HG02885 (cell line): ENCODE measurements around the gene EBI3.
"Not testable (repeated sequence)": the region's sequence is repeated elsewhere in the genome, so short reads cannot be mapped to it uniquely, and the experiment has no call there.

ENCODE experiments used
- ATAC-seq: cut with Tn5 transposase; IDR thresholded peaks from one replicate; pipeline ENCODE4 v1.9.1; 2021; ENCODE audit warnings: mild to moderate bottlenecking; ENCODE audit not compliant: unreplicated experiment, poor library complexity

The EBI3 gene

GRCh38 chr19:4274321-4274686 is 45.0 kb downstream of the EBI3 start:
- ATAC-seq: not testable (repeated sequence)

DNA sequence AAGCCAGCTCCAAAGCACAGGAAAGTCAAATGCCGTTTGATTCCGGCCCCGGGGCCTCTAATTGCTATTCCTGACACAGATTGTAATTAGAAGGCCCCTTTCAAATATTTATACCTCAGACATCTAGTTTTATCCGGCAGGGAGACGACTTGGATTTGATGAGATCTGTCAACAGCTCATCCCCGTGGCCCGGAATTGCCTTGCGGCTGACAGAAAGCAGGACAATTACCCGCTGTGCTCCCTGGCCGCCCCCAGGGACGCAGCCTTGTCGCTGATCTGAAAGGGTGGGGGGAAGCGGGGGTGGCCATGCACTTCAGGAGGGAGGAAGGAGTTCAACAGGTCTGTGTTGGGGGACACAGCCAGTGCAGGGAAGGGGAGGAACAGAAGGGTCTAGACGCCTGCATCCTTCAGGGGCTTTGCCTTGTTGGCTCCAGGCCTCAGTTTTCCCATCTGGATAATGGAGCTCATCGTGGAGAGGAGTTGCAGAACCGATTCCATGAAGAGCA is 47.9 kb downstream of the EBI3 start:
- no peak for ATAC-seq

DNA sequence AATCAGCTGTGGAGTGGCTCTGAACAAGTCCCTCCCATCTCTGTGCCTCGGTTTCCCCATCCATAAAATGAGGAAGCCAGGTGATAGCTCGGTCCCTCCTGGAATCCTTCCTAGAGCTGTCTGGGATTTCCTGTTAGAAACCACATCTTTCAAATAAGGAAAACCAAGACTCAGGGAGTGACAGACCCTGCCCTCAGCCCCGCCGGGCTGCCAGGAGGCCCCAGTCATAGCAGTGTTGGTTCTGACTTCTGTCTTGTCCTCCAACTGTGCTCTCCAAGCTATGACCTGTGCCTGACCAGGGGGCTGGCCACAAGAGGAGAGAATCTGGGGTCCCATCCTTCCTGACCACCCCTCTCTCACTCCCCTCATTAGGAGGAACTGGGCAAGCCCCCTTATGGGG is 48.7 kb downstream of the EBI3 start:
- no peak for ATAC-seq

DNA sequence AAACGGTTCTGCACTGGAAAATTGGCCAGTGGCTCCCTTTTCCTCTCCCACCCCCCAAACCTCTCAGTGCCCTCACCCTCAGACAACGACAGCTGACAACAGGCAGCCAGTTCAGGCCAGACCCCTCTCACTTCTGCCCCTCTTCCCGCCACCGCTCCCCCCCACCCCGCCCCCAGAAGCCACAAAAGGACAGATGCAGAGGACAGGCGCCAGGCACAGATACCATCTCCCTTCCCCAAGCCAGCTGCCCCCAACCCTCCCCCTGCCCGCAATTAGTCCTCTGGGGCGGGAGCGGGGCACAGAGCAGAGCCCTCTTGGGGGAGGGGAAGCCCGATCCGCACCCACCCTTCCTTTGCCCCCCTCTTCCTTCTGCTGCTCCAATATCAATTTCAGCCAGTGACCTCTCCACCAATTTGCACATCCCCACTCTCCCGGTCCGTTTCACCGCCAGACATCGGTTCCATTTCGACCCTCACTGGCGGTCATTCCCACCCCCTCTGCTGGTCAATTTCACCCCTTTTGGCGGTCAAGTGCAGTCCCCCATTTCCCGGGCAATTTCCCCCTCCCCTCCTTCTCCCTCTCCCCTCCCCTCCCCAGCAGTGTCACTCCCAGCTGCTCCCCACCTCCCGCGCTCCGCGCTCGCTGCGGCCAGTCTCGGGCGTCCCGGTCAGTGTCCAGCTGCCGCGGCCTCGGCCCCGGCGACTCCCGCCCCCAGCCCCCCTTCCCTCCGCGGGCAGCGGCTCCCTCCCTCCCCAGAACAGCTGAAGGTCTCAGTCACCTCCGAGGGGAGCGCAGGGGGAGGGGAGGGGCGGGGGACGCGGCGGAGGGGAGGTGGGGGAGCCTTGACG is 49.3 kb downstream of the EBI3 start, which contains the start of gene SHD:
Gene SHD, plus strand, starts transcription at position 848 of the 848 bp plus-strand sequence. CDS start 798 bp downstream, outside the sequence.
- no peak for ATAC-seq

- no peak for ATAC-seq
Observed at GRCh38 chr19:4279267-4279529, 49.9 kb downstream of the EBI3 start.

DNA sequence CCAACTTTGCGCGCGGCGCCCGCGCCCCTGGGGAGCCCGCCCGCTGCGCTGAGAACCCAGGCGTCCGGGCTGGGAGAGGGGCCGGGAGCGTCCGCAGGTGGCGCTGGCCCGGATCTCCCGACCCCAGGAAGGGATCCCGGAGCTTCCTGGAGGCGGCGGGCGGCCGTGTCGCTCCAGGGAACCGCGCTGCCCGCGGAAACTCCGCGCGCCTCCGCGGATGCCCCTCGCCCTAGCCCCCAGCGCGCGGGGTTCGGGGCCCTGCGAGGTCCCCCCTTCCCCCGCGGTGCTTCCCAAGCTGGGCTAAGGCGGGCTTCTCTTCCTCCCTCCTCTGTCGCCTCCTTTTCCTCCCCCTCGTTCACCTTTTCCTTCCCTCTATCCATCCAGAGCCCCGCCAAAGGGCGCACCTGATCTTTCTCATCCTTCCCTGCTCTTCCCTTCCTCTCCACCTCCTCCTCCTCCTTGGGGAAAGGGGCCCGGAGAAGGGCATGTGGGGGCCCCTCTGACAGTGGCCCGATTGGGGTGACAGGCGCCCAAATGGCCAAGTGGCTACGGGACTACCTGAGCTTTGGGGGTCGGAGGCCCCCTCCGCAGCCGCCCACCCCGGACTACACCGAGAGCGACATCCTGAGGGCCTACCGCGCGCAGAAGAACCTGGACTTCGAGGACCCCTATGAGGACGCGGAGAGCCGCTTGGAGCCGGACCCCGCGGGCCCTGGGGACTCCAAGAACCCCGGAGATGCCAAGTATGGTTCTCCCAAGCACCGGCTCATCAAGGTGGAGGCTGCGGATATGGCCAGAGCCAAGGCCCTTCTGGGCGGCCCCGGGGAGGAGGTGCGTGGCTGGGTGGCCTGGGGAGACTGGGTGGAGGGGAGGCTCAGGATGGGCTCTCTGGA is 50.5 kb downstream of the EBI3 start:
- no peak for ATAC-seq

GRCh38 chr19:4284176-4284958 is 55.0 kb downstream of the EBI3 start:
- ATAC-seq: no peak

DNA sequence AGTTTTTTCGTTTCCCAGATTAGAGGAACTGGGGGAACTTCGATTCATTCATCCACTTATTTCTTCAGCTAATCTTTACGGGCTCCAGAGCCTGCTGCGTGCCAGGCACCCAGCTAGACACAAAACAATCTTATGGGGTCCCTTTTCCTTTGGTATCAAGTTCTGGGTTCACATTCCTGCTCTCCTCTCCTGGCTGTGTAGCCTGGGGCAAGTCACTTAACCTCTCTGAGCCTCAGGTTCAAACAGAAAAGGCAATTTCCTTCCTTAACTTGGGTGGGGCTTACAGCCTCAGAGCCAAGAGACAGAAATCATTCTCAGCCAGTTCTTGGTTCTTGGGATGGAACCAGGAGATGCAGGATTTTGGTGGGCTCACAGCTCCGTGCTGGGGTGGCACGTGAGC is 55.7 kb downstream of the EBI3 start:
- no peak for ATAC-seq

GRCh38 chr19:4286141-4286540 is 56.8 kb downstream of the EBI3 start:
- ATAC-seq: not testable (repeated sequence)
